Measurements from ENCODE around the gene MMAA.

MMAA gene

GRCh38 chr4:145644699-145645098 is 25.5 kb downstream of the MMAA start:
- TF ChIP-seq, protein P1, sequence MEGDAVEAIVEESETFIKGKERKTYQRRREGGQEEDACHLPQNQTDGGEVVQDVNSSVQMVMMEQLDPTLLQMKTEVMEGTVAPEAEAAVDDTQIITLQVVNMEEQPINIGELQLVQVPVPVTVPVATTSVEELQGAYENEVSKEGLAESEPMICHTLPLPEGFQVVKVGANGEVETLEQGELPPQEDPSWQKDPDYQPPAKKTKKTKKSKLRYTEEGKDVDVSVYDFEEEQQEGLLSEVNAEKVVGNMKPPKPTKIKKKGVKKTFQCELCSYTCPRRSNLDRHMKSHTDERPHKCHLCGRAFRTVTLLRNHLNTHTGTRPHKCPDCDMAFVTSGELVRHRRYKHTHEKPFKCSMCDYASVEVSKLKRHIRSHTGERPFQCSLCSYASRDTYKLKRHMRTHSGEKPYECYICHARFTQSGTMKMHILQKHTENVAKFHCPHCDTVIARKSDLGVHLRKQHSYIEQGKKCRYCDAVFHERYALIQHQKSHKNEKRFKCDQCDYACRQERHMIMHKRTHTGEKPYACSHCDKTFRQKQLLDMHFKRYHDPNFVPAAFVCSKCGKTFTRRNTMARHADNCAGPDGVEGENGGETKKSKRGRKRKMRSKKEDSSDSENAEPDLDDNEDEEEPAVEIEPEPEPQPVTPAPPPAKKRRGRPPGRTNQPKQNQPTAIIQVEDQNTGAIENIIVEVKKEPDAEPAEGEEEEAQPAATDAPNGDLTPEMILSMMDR (IDR thresholded peaks at IDR 0.05): no peak
- Histone ChIP-seq H3K4me3 (ENCODE audit: low read depth in 1 of 2, low read length in 1 of 2) (no peak overlapping the region), H3K27ac (no peak overlapping the region), H3K27me3 (no peaks in the 10 kb centered on the region), H3K9me3 (no peaks in the 10 kb centered on the region), H3K4me1 (ENCODE audit: control insufficient read depth in 1 of 2, insufficient read depth in 1 of 2, low read depth in 1 of 2, low read length in 1 of 2) (no peaks in the 10 kb centered on the region), H3K36me3 (no peaks in the 10 kb centered on the region)

GRCh38 chr4:145656156-145656555 is 37.0 kb downstream of the MMAA start:
- Histone ChIP-seq H3K27ac (no peak overlapping the region), H3K9me3 (no peaks in the 10 kb centered on the region), H3K27me3 (no peaks in the 10 kb centered on the region), H3K4me1 (ENCODE audit: control insufficient read depth in 1 of 2, insufficient read depth in 1 of 2, low read depth in 1 of 2, low read length in 1 of 2) (no peaks in the 10 kb centered on the region), H3K36me3 (peaks cover 14% of the 10 kb centered on the region), H3K4me3 (ENCODE audit: low read depth in 1 of 2, low read length in 1 of 2) (no peak overlapping the region)
- TF ChIP-seq, protein P1 (IDR thresholded peaks at IDR 0.05): no peak

DNA sequence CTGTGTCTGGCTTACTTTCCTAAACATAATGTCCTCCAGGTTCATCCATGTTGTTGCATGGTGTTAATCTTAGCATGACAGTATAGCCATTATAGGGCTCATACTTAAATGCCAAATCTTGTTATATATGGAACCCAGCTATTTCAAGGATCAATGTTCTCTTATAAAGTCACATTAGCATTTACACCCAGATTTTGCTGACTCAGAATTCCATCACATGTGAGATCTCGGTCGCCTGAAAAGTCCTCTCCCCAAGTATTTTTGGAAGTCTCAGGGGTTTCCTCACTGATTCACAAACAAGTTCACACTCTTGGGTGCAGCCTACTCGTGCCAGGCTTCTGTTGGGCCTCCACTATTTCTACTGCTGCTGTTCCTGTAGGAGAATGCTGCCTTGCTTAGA is 40.9 kb downstream of the MMAA start:
- Histone ChIP-seq H3K36me3 (peaks cover 6% of the 10 kb centered on the region), H3K27ac (no peak overlapping the region), H3K4me3 (ENCODE audit: low read depth in 1 of 2, low read length in 1 of 2) (no peak overlapping the region), H3K9me3 (no peaks in the 10 kb centered on the region), H3K4me1 (ENCODE audit: control insufficient read depth in 1 of 2, insufficient read depth in 1 of 2, low read depth in 1 of 2, low read length in 1 of 2) (no peaks in the 10 kb centered on the region), H3K27me3 (no peaks in the 10 kb centered on the region)
- TF ChIP-seq, protein P1 (IDR thresholded peaks at IDR 0.05): no peak

DNA sequence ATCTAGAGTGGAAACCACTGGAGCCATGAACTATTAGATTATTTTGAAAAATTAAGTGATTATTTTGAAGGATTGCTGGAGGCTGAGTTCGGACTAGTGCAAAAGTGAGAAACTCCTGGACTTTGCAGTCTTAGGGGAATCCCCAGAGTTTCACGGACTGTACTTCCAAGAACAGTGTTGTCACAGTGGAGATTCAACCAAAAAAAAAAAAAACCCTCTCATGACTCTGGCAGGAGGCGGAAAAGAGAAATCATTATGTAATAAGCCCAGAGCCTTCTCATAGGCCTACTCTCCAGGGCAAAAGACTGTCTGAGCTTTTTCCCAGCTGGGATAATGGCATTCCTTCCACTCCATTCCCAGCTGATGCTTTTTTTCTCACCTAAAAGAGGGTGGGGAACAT is 44.0 kb downstream of the MMAA start:
- Histone ChIP-seq H3K27me3 (no peaks in the 10 kb centered on the region), H3K27ac (no peak overlapping the region)
- TF ChIP-seq, protein P1 (IDR thresholded peaks at IDR 0.05): no peak

DNA sequence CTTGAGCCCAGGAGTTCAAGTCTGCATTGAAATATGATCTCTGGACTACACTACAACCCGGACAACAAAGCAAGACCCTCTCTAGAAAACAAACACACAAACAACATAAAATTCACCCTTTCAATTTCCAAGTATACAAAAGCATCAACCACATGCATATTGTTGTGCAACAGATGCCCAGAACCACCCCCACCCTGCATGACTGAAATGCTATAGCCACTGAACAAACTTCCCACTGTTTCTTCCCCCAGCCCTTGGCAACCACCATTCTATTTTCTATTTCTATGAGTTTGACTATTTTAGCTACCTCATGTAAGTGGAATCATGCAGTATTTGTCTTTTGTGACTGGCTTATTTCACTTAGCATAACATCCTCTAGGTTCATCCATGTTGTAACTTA is 46.6 kb downstream of the MMAA start:
- Histone ChIP-seq H3K9me3 (no peaks in the 10 kb centered on the region), H3K27me3 (no peaks in the 10 kb centered on the region), H3K36me3 (no peaks in the 10 kb centered on the region), H3K4me1 (ENCODE audit: control insufficient read depth in 1 of 2, insufficient read depth in 1 of 2, low read depth in 1 of 2, low read length in 1 of 2) (no peaks in the 10 kb centered on the region), H3K27ac (no peak overlapping the region), H3K4me3 (ENCODE audit: low read depth in 1 of 2, low read length in 1 of 2) (no peak overlapping the region)
- TF ChIP-seq, protein P1 (IDR thresholded peaks at IDR 0.05): no peak

More for the DNA sequence above, 44.0 kb downstream of the MMAA start:
- Histone ChIP-seq H3K4me1 (ENCODE audit: control insufficient read depth in 1 of 2, insufficient read depth in 1 of 2, low read depth in 1 of 2, low read length in 1 of 2) (no peaks in the 10 kb centered on the region), H3K9me3 (no peaks in the 10 kb centered on the region), H3K36me3 (no peaks in the 10 kb centered on the region), H3K4me3 (ENCODE audit: low read depth in 1 of 2, low read length in 1 of 2) (no peak overlapping the region)

DNA sequence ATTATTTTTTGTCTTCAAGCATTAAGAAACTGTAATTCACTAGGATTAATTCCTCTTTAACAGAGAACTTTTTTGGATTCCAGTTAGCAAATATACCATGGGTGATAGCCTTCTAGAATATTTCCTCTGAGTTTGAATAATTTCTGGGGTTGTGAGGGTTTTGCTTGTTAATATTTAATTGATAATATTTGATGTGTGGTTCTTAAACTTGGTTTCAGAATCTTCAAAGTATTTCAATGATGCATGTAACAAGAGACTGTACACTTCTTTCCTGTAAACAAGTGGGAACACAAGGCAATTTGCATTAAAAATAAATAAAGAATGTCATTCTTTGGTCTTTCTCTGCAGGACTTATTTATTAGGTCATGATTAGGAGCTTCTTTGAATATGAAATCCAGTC is 51.2 kb downstream of the MMAA start:
- Histone ChIP-seq H3K4me1 (ENCODE audit: control insufficient read depth in 1 of 2, insufficient read depth in 1 of 2, low read depth in 1 of 2, low read length in 1 of 2) (no peaks in the 10 kb centered on the region), H3K27ac (no peak overlapping the region), H3K9me3 (no peaks in the 10 kb centered on the region), H3K27me3 (no peaks in the 10 kb centered on the region), H3K4me3 (ENCODE audit: low read depth in 1 of 2, low read length in 1 of 2) (no peak overlapping the region), H3K36me3 (no peaks in the 10 kb centered on the region)
- TF ChIP-seq, protein P1 (IDR thresholded peaks at IDR 0.05): no peak

All from neutrophil (primary cell).